WTC11 (cell line): ENCODE data around the gene FNDC1. TPM values are rescaled to one million over a fixed set of nuclear protein-coding genes. Genes with fewer than 3 reads are reported as not detected.

Experiments used
- ATAC-seq: fragments of 200-7000 bp; cut with Tn5 transposase; 2 replicates; pipeline ENCODE4 v1.10.0; 2021; ENCODE audit warnings: mild to moderate bottlenecking, moderate library complexity
- CTCF ChIA-PET: fragments of 300-600 bp; sonication (Branson Sonifier 250); formaldehyde crosslinking; loops from one replicate; lab custom pipeline; 2021; ENCODE audit warnings: antibody characterized with exemption; lab: Charles Lee
- POLR2A ChIA-PET: fragments of 350-600 bp; sonication (Branson Sonifier 250); formaldehyde crosslinking; loops from one replicate; lab custom pipeline; 2021; ENCODE audit warnings: antibody characterized with exemption; lab: Charles Lee
- DNase-seq: peaks from one replicate; pipeline ENCODE4 v3.0.0; 2021; ENCODE audit warnings: low spot score
- H3K27ac Mint-ChIP-seq: 2 replicates; pipeline ENCODE4 v1.8.0; 2021; ENCODE audit warnings: mixed read lengths
- H3K27me3 Mint-ChIP-seq: 2 replicates; pipeline ENCODE4 v1.8.0; 2021; ENCODE audit warnings: low read depth, mild to moderate bottlenecking, moderate library complexity, mixed read lengths
- H3K36me3 Mint-ChIP-seq: 2 replicates; pipeline ENCODE4 v1.8.0; 2021; ENCODE audit warnings: mixed read lengths
- H3K4me1 Mint-ChIP-seq: 2 replicates; pipeline ENCODE4 v1.8.0; 2022; ENCODE audit warnings: mixed read lengths
- H3K4me3 Mint-ChIP-seq: 2 replicates; pipeline ENCODE4 v1.8.0; 2021; ENCODE audit warnings: mild to moderate bottlenecking, moderate library complexity, mixed read lengths
- H3K9me3 Mint-ChIP-seq: 2 replicates; pipeline ENCODE4 v1.8.0; 2021; ENCODE audit warnings: mixed read lengths
- AFF4 ChIP-seq: sonication (generic); formaldehyde crosslinking; IDR thresholded peaks from 2 replicates; pipeline ENCODE4 v1.8.1; 2023; ENCODE audit warnings: mild to moderate bottlenecking, missing genetic modification reagents, borderline replicate concordance
- AR ChIP-seq: fragments of 250-450 bp; sonication (Bioruptor Pico); IDR thresholded peaks from 2 replicates; pipeline ENCODE4 v1.9.0; 2021; ENCODE audit warnings: mild to moderate bottlenecking
- E2F4 ChIP-seq: sonication (generic); formaldehyde crosslinking; IDR thresholded peaks from 2 replicates; pipeline ENCODE4 v1.8.1; 2022; ENCODE audit warnings: low read depth, mild to moderate bottlenecking, moderate library complexity, missing genetic modification reagents, borderline replicate concordance
- E2F5 ChIP-seq: sonication (generic); formaldehyde crosslinking; IDR thresholded peaks from 2 replicates; pipeline ENCODE4 v1.8.1; 2022; ENCODE audit warnings: mild to moderate bottlenecking, moderate library complexity, missing genetic modification reagents
- ETV6 ChIP-seq: sonication (generic); formaldehyde crosslinking; IDR thresholded peaks from 2 replicates; pipeline ENCODE4 v1.8.1; 2022; ENCODE audit warnings: mild to moderate bottlenecking, missing genetic modification reagents
- FOXJ3 ChIP-seq: sonication (generic); formaldehyde crosslinking; IDR thresholded peaks from 2 replicates; pipeline ENCODE4 v1.9.0; 2021; ENCODE audit warnings: missing genetic modification reagents, mild to moderate bottlenecking, borderline replicate concordance
- FOXP1 ChIP-seq: sonication (generic); formaldehyde crosslinking; IDR thresholded peaks from 2 replicates; pipeline ENCODE4 v1.8.0; 2022; ENCODE audit warnings: missing genetic modification reagents, mild to moderate bottlenecking, moderate library complexity, borderline replicate concordance
- IRF2 ChIP-seq: sonication (generic); formaldehyde crosslinking; IDR thresholded peaks from 2 replicates; pipeline ENCODE4 v1.8.0; 2022; ENCODE audit warnings: low read depth, missing genetic modification reagents, borderline replicate concordance
- MLX ChIP-seq: sonication (generic); formaldehyde crosslinking; IDR thresholded peaks from 2 replicates; pipeline ENCODE4 v1.8.1; 2023; ENCODE audit warnings: mild to moderate bottlenecking, missing genetic modification reagents, moderate library complexity
- NFATC4 ChIP-seq: fragments of 250-450 bp; sonication (Bioruptor Pico); IDR thresholded peaks from 2 replicates; pipeline ENCODE4 v1.9.0; 2021; ENCODE audit warnings: mild to moderate bottlenecking
- NFYB ChIP-seq: sonication (generic); formaldehyde crosslinking; conservative IDR thresholded peaks from 2 replicates; pipeline ENCODE4 v1.8.0; 2022; ENCODE audit warnings: low read depth, missing genetic modification reagents
- NR2C2 ChIP-seq: sonication (generic); formaldehyde crosslinking; IDR thresholded peaks from 2 replicates; pipeline ENCODE4 v1.8.0; 2022; ENCODE audit warnings: mild to moderate bottlenecking, missing genetic modification reagents
- NR3C1 ChIP-seq: sonication (generic); formaldehyde crosslinking; conservative IDR thresholded peaks from 2 replicates; pipeline ENCODE4 v1.8.1; 2023; ENCODE audit warnings: low read depth, mild to moderate bottlenecking, missing genetic modification reagents
- OVOL2 ChIP-seq: fragments of 250-450 bp; sonication (Bioruptor Pico); IDR thresholded peaks from 2 replicates; pipeline ENCODE4 v1.9.0; 2021; ENCODE audit warnings: mild to moderate bottlenecking, borderline replicate concordance
- PRDM15 ChIP-seq: sonication (generic); formaldehyde crosslinking; IDR thresholded peaks from 2 replicates; pipeline ENCODE4 v1.8.0; 2022; ENCODE audit warnings: missing genetic modification reagents
- SMAD3 ChIP-seq: sonication (generic); formaldehyde crosslinking; IDR thresholded peaks from 2 replicates; pipeline ENCODE4 v1.8.0; 2022; ENCODE audit warnings: missing genetic modification reagents, mild to moderate bottlenecking, borderline replicate concordance
- SMAD4 ChIP-seq: sonication (generic); formaldehyde crosslinking; IDR thresholded peaks from 2 replicates; pipeline ENCODE4 v1.8.0; 2022; ENCODE audit warnings: mild to moderate bottlenecking, missing genetic modification reagents
- STAT6 ChIP-seq: sonication (generic); formaldehyde crosslinking; conservative IDR thresholded peaks from 2 replicates; pipeline ENCODE4 v1.8.1; 2023; ENCODE audit warnings: mild to moderate bottlenecking, low read depth, missing genetic modification reagents, moderate library complexity
- USF1 ChIP-seq: sonication (generic); formaldehyde crosslinking; IDR thresholded peaks from 2 replicates; pipeline ENCODE4 v1.8.0; 2022; ENCODE audit warnings: mild to moderate bottlenecking, missing genetic modification reagents
- ZNF423 ChIP-seq: fragments of 250-450 bp; sonication (Bioruptor Pico); IDR thresholded peaks from 2 replicates; pipeline ENCODE4 v2.1.2; 2022; ENCODE audit warnings: mild to moderate bottlenecking, moderate library complexity
- total RNA-seq: library from RNA; stranded (reverse); gene quantifications from 3 replicates; pipeline ENCODE4 v1.2.3, GENCODE V29; 2021

The FNDC1 gene
- total RNA-seq, 1 experiment from 2014 or later = 0.44 TPM

- TF ChIP-seq AFF4 (no peak), E2F5 (CRISPR knock-in tag) (no peak), FOXP1 (CRISPR knock-in tag) (no peak), STAT6 (no peak), ZNF423 (CRISPR knock-in tag) (no peak), ETV6 (CRISPR knock-in tag) (no peak), PRDM15 (CRISPR knock-in tag) (no peak), NR3C1 (CRISPR knock-in tag) (no peak)
Observed at GRCh38 chr6:159260208-159260607, 91.0 kb downstream of the FNDC1 start (continued).

GRCh38 chr6:159261995-159262394 is 92.8 kb downstream of the FNDC1 start:
- DNase-seq = no peak
- CTCF ChIA-PET = interaction anchor here (2.1 kb wide), 1 partner anchor 9 kb away, joined by 12 read pairs; no protein-coding TSS in a partner anchor
- Mint-ChIP-seq H3K9me3 (no peaks in the 10 kb centered on the region), H3K27ac (no peak overlapping the region), H3K36me3 (no peaks in the 10 kb centered on the region), H3K27me3 (peaks cover 6% of the 10 kb centered on the region; the same call in 1 of the 2 replicates), H3K4me3 (no peak overlapping the region), H3K4me1 (no peaks in the 10 kb centered on the region)
- no peak for ATAC-seq
- POLR2A ChIA-PET = no interaction called here
- no peak for TF ChIP-seq USF1
- TF ChIP-seq MLX (CRISPR knock-in tag) = no peak
- TF ChIP-seq NR2C2 (CRISPR knock-in tag) = no peak
- TF ChIP-seq IRF2 = no peak
- TF ChIP-seq E2F4 (CRISPR knock-in tag) = no peak
- TF ChIP-seq FOXJ3 (CRISPR knock-in tag) = no peak
- no peak for TF ChIP-seq OVOL2 (CRISPR knock-in tag)
- no peak for TF ChIP-seq AR
- TF ChIP-seq NFYB = no peak
- TF ChIP-seq FOXP1 (CRISPR knock-in tag) = no peak
- TF ChIP-seq SMAD4 (CRISPR knock-in tag) = no peak
- TF ChIP-seq SMAD3 (CRISPR knock-in tag) = no peak
- no peak for TF ChIP-seq NFATC4 (CRISPR knock-in tag)
